GM18526 (cell line): Measurements from ENCODE around the gene ERGIC1.

Experiments
- POLR2A ChIP-seq: IDR thresholded peaks from 3 replicates; pipeline ENCODE4 v1.6.1; 2011; ENCODE audit not compliant: insufficient read length; ENCODE audit errors: extremely low read depth

The ERGIC1 gene

DNA sequence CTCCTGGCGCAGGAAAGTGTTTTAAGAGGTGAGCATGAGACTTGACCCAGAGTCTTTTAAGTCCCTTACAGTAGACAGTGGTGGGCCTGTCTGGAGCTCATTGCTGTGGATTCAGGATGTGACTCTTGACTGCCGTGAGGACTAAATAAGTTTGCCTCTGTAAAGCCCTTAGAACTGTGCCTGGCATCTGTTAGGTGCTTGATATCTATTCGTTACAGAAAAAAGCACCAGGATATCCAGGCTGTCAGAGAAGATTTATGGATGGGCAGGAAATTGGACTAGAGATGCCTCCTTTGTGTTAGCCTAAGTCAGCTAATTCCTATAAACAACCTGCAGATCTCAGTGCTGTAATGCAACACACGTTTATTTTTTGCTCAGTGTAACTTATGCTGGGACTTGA is 12.6 kb downstream of the ERGIC1 start:
- no peak for TF ChIP-seq POLR2A

DNA sequence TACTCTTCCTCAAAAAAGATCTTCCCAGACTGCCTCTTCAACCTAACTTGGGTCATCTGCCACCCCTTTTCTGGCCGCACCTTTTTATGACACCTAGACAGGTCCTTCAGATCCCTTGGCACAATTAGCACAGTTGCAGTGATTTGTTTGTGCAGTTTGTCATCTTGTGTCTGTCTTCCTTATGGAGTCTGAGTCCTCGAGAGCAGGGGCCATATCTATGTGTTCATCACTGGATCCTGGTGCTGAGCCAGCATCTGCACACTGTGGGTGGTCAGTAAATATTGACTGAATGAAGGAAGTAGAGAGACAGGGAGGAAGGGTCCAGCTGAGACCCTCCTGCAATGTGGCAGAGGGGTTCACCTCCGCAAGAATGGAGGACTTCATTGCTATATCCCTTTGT is 14.4 kb downstream of the ERGIC1 start:
- no peak for TF ChIP-seq POLR2A

DNA sequence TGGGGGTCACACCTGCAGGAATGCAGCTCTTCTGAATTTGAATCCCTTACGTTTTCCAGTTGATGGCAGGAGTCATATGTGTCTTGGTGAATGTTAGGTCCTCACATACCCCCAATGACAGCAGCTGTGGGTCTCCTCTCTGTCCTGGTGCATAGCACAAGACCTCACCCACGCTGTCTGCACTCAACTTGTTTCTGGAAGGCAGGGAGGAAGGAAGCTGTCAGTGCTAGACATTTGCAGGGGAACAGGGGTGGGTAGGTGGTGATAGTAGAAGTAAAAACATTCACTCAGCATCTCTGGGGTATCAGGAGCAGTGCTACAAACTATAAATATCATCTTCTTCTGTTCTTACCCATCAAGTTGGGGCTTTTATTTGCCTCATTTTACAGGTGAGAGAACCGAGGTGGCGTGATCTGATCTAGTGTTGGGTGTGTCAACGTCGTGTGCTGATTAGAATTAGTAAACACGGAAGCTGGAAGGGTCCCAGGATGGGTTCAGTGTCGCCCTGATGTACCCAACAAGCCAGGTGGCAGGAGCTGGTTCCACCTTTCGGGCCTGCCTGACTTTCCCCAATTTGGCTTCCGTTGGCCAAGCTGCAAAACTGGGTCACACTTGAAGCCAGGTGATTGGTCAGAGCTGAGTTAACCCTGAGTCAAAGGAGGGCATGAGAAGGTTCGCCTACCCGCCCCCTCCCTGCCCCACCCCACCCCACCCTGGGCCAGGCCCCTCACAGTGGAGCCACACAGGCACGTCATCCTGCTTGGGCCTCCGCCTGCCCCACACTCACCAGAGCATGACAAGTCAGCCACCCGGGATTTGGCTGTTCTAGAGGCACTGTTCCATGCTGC is 15.8 kb downstream of the ERGIC1 start:
- TF ChIP-seq POLR2A, result peak; percentile 31

DNA sequence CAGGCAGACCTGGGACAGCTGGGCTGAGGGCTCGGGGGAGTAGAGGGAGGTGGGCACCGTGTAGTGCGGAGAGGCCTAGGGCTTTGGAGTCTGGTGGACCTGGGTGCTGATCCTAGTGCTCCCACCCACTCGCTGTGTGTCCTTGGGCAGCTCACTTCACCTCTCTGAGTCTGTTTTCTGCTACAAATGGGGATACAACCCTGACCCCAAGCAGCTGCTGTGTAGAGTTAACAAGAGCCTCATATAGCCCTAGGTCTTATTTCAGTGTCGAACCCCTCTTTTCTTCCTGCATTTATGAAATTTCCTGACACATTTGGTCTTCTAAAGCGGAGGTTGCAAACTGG is 16.4 kb downstream of the ERGIC1 start:
- no peak for TF ChIP-seq POLR2A

DNA sequence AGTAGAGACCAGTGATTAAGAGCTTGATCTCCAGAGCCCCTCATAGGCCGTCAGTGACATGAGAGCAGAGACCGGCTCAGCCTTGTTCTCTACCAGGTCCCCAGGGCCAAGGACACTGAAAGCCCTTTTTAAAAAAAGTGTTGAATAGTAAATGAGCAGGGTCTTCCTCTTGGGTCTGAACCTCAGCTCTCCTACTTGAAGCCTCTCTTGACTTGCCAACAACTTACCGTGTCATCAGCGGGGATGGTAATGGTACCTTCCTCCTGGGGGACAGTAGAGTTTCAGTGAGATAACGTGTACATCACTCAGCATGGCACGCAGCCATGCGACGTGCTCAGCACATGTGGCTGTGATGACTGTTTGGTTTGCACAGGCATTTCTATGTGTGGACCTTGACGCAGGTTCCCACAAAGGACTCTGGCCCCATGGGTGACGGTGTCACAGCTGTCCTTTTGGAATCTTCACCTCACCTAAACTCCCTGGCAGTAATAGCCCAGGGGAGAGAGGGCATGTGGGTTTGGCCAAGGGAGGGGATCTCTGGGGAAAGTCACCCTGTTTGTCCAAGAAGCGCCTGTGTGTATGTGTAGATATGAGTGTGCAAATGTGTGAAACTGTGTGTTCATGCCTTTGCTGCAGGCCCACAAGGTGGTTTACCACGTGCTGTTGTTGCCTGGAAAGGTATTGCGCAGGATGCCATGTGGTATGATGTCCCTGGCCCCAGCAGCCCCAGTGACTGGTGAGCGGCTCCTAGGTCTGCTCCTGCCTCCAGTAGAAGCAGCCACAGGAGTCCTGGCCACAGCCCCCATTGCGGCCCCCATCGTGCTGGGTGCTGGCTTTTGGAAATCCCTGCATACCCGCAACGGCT is 18.7 kb downstream of the ERGIC1 start:
- no peak for TF ChIP-seq POLR2A

DNA sequence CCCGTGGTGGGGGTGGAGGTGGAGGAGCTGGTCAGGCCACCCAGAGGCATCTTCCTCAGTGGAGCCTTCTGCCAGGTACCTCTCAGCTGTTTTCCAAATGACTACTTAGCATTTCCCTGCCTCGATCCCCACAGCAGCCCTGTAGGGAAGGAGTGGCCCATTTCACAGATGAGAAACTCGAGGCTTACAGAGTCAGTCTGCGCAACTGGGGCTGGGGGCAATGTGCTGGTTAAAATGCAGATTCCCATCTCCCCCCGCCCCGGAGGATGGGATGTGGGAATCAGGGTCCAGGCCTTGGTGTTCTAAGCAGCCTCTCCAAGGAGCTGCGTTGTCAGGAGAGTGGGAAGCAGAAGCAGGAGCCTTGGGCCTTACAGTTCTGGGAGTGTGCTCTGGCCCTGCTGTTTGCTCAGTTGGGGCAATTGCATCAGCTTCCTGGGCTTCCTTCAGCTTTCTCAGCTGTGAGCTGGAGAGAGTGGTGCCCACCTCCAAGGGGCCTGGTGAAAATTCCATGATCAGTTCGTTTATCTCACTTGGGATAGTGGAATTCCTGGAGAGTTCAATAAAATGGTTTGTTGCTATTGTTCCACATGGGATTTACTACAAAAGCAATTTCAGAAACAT is 19.4 kb downstream of the ERGIC1 start:
- TF ChIP-seq POLR2A, result no peak

DNA sequence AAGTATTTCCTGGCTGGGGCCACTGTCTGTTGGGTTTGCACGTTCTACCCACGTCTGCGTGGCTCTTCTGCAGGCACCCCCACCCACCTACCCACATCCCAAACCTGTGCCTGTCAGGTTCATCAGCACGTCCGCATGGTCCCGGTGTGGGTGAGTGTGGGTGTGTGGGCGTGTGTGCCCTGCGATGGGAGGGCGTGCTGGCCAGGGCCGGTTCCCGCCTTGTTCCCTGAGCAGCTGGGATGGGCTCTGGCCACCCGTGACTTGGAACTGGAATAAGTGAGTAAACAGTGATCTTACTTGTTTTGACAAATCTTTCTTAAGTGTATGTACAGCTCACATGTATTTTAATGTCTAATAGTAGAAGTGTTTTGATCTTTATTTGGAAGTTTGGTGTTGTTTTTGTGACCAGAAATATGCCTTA is 20.4 kb downstream of the ERGIC1 start:
- no peak for TF ChIP-seq POLR2A

DNA sequence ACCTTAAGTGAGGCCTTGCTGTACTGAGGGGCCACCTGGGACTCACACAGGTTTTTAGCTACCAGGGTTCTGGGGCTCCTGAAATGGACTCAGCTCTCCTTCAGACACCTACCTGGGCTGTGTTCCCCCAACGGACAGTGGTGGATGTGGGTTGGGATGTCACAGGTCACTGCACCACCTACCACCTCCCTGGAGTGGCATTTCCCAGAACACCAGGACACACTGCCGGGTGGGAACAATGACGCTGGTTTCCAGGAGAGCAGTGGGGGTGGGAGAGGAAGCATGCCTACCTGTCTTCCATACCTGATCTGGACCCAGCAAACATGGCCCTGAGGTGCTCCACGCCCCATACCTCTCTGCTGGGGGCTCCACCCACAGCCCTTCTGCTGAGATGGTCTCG is 20.9 kb downstream of the ERGIC1 start:
- TF ChIP-seq POLR2A, result no peak

DNA sequence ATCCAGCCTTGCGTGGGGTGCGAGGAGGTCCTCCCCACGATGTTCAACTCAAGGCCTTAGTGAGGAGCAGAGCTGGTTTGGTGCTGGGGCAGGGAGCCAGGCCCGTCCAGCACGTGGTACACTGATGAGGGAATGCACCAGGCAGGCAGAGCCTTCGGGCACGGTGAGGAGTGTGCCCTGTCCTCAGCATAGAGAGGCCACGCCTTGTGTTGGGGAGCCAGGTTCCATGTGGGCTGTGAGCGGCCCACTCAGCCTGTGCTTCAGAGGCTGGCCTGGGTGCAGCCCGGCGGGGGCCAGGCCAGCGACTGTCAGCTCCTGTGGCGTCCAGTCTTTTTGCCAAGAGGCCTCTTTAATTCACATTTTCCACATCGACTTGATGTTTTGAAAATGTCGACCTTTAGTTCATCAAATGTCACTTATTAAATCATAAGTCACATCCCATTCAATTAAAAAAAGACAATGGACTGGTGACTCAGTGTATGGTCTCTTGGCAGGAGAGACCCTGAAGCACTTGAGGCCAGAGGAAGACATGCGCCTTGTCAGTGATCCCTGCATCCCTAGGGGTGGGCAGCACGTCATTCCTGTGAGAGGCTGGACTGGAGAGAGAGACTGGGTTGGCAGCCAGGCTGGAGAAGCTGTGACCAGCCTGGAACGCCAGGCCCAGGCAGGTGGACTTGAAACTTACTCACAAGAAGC is 21.7 kb downstream of the ERGIC1 start:
- TF ChIP-seq POLR2A, result no peak

DNA sequence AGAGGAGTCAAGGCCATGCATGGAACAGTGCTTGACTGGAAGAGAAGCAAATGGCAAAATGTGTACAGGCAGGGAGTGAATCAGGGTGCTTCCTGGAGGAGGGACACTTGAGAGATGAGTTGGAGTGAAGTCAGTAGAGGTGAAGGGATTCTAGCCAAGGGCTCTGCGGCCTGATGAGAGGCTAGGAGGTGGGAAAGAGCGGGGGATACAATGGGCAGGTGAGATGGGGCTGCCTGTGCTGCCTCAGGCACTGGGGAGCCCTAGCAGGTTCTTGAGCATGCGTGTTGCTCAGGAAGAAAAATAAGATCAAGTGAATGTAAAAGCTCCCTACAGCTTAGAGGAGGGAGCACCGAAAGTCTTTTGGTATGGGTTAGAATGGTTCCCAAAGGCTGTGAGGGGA is 22.3 kb downstream of the ERGIC1 start:
- no peak for TF ChIP-seq POLR2A

DNA sequence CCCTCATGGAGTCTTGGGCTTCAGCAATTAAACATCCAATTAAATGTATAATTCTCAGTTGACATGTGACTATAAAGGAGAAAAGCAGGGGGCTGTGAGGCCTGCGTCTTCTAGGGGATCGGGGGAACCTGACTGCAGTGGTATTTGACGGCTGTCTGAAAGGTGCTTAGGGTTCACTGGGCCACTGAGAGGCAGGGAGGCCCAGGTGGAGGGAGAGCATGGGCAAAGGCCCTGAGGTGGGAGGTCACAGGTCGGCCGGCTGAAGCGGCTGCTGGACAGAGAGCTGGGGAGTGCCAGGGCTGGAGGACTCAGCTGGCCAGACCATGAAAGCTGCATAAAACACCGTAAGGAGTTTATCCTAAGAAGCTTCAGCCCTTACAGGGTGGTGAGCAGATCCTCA is 23.9 kb downstream of the ERGIC1 start:
- no peak for TF ChIP-seq POLR2A

DNA sequence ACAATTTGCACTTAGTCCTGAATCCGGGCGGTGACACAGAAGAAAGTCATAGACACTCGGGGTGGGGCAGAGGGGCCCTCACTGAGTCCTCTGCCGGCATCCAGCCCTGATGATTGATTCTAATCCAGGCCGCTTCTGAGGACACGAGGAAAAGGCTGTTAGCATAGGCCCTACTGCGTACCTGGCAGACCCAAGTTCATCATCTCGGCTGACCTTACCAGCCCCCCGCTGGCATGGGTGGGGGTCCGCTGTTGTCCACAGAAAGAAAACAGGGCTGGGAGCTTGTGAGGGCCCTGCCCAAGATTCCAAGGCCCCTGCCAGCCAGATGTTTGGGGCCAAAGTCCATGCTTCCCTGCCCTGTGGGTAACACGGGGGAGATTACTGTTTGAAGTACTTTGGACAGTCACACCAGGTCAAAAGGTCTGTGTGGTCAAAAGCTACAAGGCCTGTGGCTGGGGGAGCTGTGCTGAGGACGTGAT is 24.5 kb downstream of the ERGIC1 start:
- no peak for TF ChIP-seq POLR2A

DNA sequence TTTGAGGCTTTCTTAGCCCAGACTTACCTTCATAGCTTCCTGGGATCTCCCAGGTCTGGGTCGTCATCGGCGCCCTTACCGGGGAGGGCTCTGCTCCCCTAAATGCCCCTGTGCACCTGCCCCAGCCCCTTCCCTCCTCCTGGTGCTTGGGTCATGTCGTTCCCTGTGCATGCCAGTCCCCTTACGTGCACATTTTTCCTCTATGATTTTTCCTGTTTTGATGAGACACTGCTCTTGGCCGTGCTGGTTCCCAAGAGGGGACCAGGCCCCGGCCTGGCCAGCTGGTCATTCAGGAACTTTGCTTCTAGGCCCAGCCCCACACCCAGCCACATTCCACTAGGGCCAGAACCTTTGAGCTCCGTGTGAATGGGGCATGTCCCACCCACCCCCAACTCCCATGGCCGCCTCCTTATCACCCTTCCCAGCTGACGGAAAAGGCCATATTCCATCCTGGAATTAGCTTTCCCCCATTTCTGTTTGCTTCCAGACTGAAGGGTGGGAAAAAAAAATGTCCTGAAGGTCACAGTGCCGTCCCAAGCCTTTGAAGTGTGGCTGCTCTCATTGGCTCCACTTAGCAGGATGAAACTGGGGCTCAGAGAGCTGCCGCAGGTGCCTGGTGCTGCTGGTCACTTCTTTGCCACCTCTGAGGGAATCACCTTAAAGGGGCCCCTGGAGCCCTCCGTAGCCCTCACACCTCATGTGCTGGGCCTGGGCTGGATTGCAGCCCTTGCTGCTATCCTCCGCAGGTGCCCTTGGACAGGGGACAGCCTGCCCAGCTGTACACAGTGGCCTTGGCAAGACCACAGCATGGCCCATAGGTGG is 25.1 kb downstream of the ERGIC1 start:
- TF ChIP-seq POLR2A, result no peak

DNA sequence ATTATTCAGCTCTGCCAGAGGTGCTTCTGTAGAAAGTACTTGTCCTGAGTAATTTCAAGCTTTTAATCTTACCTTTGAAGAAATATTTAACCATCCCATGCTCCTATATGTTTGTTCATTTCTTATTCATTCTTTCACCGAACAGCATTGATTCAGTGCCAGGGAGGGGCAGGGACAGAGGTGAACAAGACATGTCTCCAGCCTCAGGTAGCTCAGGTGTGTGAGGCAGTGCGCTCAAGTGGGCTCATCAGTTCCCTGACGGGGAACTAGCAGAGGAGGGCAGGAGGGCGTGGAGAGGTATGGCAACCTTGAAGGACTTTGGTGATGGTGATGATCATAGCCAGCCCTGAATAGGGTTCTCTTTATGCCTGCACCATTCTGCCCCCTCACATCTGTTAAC is 25.9 kb downstream of the ERGIC1 start:
- no peak for TF ChIP-seq POLR2A

DNA sequence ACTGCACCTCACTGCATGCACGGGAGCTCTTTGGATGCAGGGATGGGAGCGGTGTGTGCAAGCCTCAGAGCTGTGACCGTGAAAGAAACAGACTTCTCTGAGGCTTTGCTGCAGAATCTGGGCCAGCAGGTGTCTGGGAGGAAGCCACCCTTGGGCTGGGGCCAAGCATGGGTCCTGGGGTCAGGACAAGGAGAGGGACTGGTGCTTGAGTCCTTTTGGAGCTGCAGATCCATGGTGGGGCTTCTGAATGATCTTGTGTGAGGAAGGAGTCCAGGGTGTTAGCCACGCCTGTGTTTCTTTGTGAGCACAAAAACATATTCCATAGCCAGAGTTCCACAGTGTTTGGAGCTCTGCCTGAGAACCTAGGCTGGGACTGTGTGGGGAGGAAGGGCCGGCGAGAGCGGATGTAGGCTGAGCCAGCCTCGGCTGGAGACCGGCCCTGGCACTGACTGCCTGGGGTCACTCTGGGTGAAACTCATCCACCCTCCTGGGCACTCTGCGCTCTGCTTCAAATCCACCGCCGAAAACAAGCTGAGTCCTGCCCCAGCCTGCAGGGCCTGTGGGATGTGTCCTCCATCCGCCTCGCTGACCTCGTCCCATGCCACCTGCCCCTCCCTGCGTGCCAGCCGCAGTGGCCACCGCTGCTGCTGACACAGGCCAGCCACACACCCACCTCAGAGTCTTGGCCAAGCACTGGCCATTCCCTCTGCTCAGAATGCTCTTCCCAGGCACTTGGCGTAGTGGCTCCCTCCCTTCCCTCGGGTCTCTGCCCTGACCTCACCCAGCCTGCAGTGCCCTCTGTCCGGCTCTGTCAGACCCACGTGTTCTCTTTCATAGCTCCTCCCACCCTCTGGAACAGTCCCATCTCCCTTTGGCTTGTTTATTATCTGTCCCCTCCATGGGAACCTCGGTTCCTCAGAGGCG is 26.7 kb downstream of the ERGIC1 start:
- no peak for TF ChIP-seq POLR2A
